ENCODE results near the gene FMN2.

- TF ChIP-seq CTCF (IDR thresholded peaks at IDR 0.05; ENCODE audit: low read depth, low read length): no peak
- TF ChIP-seq EZH2phosphoT487 (IDR thresholded peaks at IDR 0.05; ENCODE audit: low read depth): no peak
These were observed 147.6 kb downstream of the FMN2 start for GRCh38 chr1:240239309-240239708.
